Measurements from ENCODE around the gene RARB. TPM values are rescaled to one million over a fixed set of nuclear protein-coding genes. Genes with fewer than 3 reads are reported as not detected.

RARB gene
- total and polyA plus RNA-seq, 10 donors: 1.5 to 13.0 (median 7.5) TPM

- Histone ChIP-seq H3K27me3 (replicated peaks in 1 of 7) (peaks cover 0 to 5% (median 0%) of the 10 kb centered on the region in 7 donors), H3K9me3 (no peaks in the 10 kb centered on the region), H3K36me3 (no peaks in the 10 kb centered on the region), H3K4me1 (peaks cover 0 to 11% (median 3%) of the 10 kb centered on the region in 6 donors), H3K4me3 (no peak overlapping the region), H3K27ac (no peak overlapping the region)
- TF ChIP-seq POLR2AphosphoS5 (IDR thresholded peaks at IDR 0.05) (peak in 1 of 3 donors; percentile 10), CTCF (IDR thresholded peaks at IDR 0.05 in 8 of 11, conservative IDR thresholded peaks at IDR 0.05 in 3 of 11) (no peak)
- 62 to 85% (median 82%) methylated on average over 5 of the region's 5 CpGs for WGBS, 5 donors
- intact Hi-C loops (cut with DNase I; ENCODE audit: low total_unique reads): no loop called here
- DNase-seq: no peak
Observed at GRCh38 chr3:25558121-25558520, 130.1 kb downstream of the RARB start.

GRCh38 chr3:25558796-25559195, 130.7 kb downstream of the RARB start:
- Histone ChIP-seq H3K4me1 (peaks cover 0 to 11% (median 3%) of the 10 kb centered on the region in 6 donors), H3K27ac (no peak overlapping the region), H3K4me3 (no peak overlapping the region), H3K27me3 (replicated peaks in 1 of 7) (peaks cover 0 to 5% (median 0%) of the 10 kb centered on the region in 7 donors), H3K36me3 (no peaks in the 10 kb centered on the region), H3K9me3 (no peaks in the 10 kb centered on the region)
- no peak for DNase-seq
- 76 to 88% (median 83%) methylated on average over 6 of the region's 6 CpGs for WGBS, 5 donors
- intact Hi-C loops (cut with DNase I; ENCODE audit: low total_unique reads): no loop called here
- TF ChIP-seq POLR2AphosphoS5 (IDR thresholded peaks at IDR 0.05): no peak
- TF ChIP-seq POLR2A (IDR thresholded peaks at IDR 0.05): no peak
- TF ChIP-seq CTCF (IDR thresholded peaks at IDR 0.05 in 8 of 11, conservative IDR thresholded peaks at IDR 0.05 in 3 of 11): no peak

GRCh38 chr3:25563601-25564000, 135.5 kb downstream of the RARB start:
- H3K27me3 ChIP-seq (replicated peaks in 1 of 7): peaks cover 0 to 3% (median 0%) of the 10 kb centered on the region in 7 donors
- no peak overlapping the region for H3K27ac ChIP-seq
- H3K4me3 ChIP-seq: no peak overlapping the region
- no peaks in the 10 kb centered on the region for H3K9me3 ChIP-seq
- WGBS, 5 donors: 61 to 76% (median 69%) methylated on average over 1 of the region's 1 CpG
- DNase-seq: no peak
- intact Hi-C loops (cut with DNase I; ENCODE audit: low total_unique reads): no loop called here
- H3K36me3 ChIP-seq: no peaks in the 10 kb centered on the region
- no peaks in the 10 kb centered on the region for H3K4me1 ChIP-seq
- TF ChIP-seq POLR2AphosphoS5 (IDR thresholded peaks at IDR 0.05): no peak
- no peak for TF ChIP-seq POLR2A (IDR thresholded peaks at IDR 0.05)
- TF ChIP-seq CTCF (IDR thresholded peaks at IDR 0.05 in 8 of 11, conservative IDR thresholded peaks at IDR 0.05 in 3 of 11): no peak

GRCh38 chr3:25564075-25564474, 136.0 kb downstream of the RARB start:
- H3K27me3 ChIP-seq (replicated peaks in 1 of 7): no peaks in the 10 kb centered on the region
- H3K36me3 ChIP-seq: no peaks in the 10 kb centered on the region
- DNase-seq: no peak
- H3K4me3 ChIP-seq: no peak overlapping the region
- intact Hi-C loops (cut with DNase I; ENCODE audit: low total_unique reads): no loop called here
- no peak for TF ChIP-seq POLR2A (IDR thresholded peaks at IDR 0.05)
- TF ChIP-seq POLR2AphosphoS5 (IDR thresholded peaks at IDR 0.05): no peak
- no peak for TF ChIP-seq CTCF (IDR thresholded peaks at IDR 0.05 in 8 of 11, conservative IDR thresholded peaks at IDR 0.05 in 3 of 11)
- no peak overlapping the region for H3K27ac ChIP-seq
- H3K9me3 ChIP-seq: no peaks in the 10 kb centered on the region
- H3K4me1 ChIP-seq: no peaks in the 10 kb centered on the region
- WGBS, 5 donors: 89 to 92% (median 90%) methylated on average over 4 of the region's 4 CpGs
